HepG2 (cell line): Measurements from ENCODE around the gene TMX2. TPM values are rescaled to one million over a fixed set of nuclear protein-coding genes. Genes with fewer than 3 reads are reported as not detected.

Experiments
- AHDC1 ChIP-seq: sonication (generic); formaldehyde crosslinking; IDR thresholded peaks from 2 replicates; pipeline ENCODE4 v1.5.1; 2020; ENCODE audit warnings: mild to moderate bottlenecking, missing genetic modification reagents, borderline replicate concordance
- CAMTA2 ChIP-seq: sonication (generic); formaldehyde crosslinking; IDR thresholded peaks from 2 replicates; pipeline ENCODE4 v1.4.0; 2020; ENCODE audit warnings: mild to moderate bottlenecking, missing genetic modification reagents, borderline replicate concordance
- EED ChIP-seq: sonication (generic); formaldehyde crosslinking; IDR thresholded peaks from 2 replicates; pipeline ENCODE4 v1.5.0; 2020; ENCODE audit warnings: mild to moderate bottlenecking, missing genetic modification reagents
- FOXK1 ChIP-seq: sonication (generic); formaldehyde crosslinking; IDR thresholded peaks from 2 replicates; pipeline ENCODE4 v1.4.0; 2020; ENCODE audit warnings: low read depth, missing genetic modification reagents, borderline replicate concordance
- JDP2 ChIP-seq: sonication (generic); formaldehyde crosslinking; IDR thresholded peaks from 2 replicates; pipeline ENCODE4 v1.8.1; 2022; ENCODE audit warnings: missing genetic modification reagents, borderline replicate concordance
- MLLT10 ChIP-seq: sonication (generic); formaldehyde crosslinking; IDR thresholded peaks from 2 replicates; pipeline ENCODE4 v1.4.0; 2020; ENCODE audit warnings: missing genetic modification reagents
- NFIC ChIP-seq: IDR thresholded peaks from 2 replicates; pipeline ENCODE4 v1.6.1; 2012; ENCODE audit warnings: mild to moderate bottlenecking, low read length, inconsistent platforms
- NONO ChIP-seq, 2 experiments: fragments of 450-650 bp in 1 of 2; sonication (generic) in 1 of 2; formaldehyde crosslinking in 1 of 2; IDR thresholded peaks in 1 of 2; conservative IDR thresholded peaks in 1 of 2; 2 replicates each; pipeline versions ENCODE4 v1.6.1 to v1.8.0; 2017 to 2022; ENCODE audit warnings: mild to moderate bottlenecking in 1 of 2, missing genetic modification reagents in 1 of 2, moderate library complexity in 1 of 2
- PCBP1 ChIP-seq: fragments of 200-400 bp; formaldehyde crosslinking; IDR thresholded peaks from 2 replicates; pipeline ENCODE4 v1.6.1; 2017; ENCODE audit warnings: mild to moderate bottlenecking, low read depth, low read length, borderline replicate concordance
- RERE ChIP-seq: IDR thresholded peaks from 2 replicates; pipeline ENCODE4 v1.6.1; 2016; ENCODE audit warnings: low read depth, missing genetic modification reagents, missing compliant biosample characterization
- SNAI1 ChIP-seq: sonication (generic); formaldehyde crosslinking; IDR thresholded peaks from 2 replicates; pipeline ENCODE4 v1.5.0; 2020; ENCODE audit warnings: mild to moderate bottlenecking, missing genetic modification reagents, borderline replicate concordance
- TBL1XR1 ChIP-seq: fragments of 150-350 bp; IDR thresholded peaks from 2 replicates; pipeline ENCODE4 v1.6.1; 2014; ENCODE audit warnings: borderline replicate concordance, low read length; ENCODE audit not compliant: partially characterized antibody
- ZNF234 ChIP-seq: sonication (generic); formaldehyde crosslinking; conservative IDR thresholded peaks from 2 replicates; pipeline ENCODE4 v1.5.1; 2020; ENCODE audit warnings: mild to moderate bottlenecking, missing genetic modification reagents
- ZNF446 ChIP-seq: sonication (generic); formaldehyde crosslinking; IDR thresholded peaks from 2 replicates; pipeline ENCODE4 v1.5.0; 2020; ENCODE audit warnings: mild to moderate bottlenecking, missing genetic modification reagents
- ZNF777 ChIP-seq: sonication (generic); formaldehyde crosslinking; IDR thresholded peaks from 2 replicates; pipeline ENCODE4 v1.4.0; 2020; ENCODE audit warnings: missing genetic modification reagents
- ZNF83 ChIP-seq: sonication (generic); formaldehyde crosslinking; IDR thresholded peaks from 2 replicates; pipeline ENCODE4 v1.4.0; 2020; ENCODE audit warnings: missing genetic modification reagents, mild to moderate bottlenecking, borderline replicate concordance
- ZSCAN20 ChIP-seq: sonication (generic); formaldehyde crosslinking; IDR thresholded peaks from 2 replicates; pipeline ENCODE4 v1.4.0; 2020; ENCODE audit warnings: missing genetic modification reagents, mild to moderate bottlenecking, borderline replicate concordance
- polyA plus RNA-seq, 8 experiments: library from polyadenylated mRNA; depleted of rRNA in 3 of 8; stranded (reverse) in 7 of 8; unstranded in 1 of 8; fragments of >200 nt; fragmentation: Illumina TruSeq in 4 of 8; extraction: Trizol in 4 of 8; gene quantifications; 2 replicates each; pipeline versions ENCODE4 v1.2.1 to v1.2.3, GENCODE V29; 2011 to 2016; ENCODE audit warnings: low read depth in 4 of 8, missing spikeins in 1 of 8, mixed read lengths in 1 of 8; ENCODE audit not compliant: insufficient read depth in 1 of 8
- total RNA-seq, 5 experiments: library from RNA; depleted of rRNA; stranded (reverse); fragments of >200 nt; fragmentation: Illumina TruSeq; extraction: Trizol; gene quantifications; 2 replicates each; pipeline ENCODE4 v1.2.3, GENCODE V29; 2016; ENCODE audit warnings: low read depth in 1 of 5

TMX2 gene
- total and polyA plus RNA-seq, 2 of the 13 experiments (the other 11 are each of a cell fraction or from before 2014, with no cell fraction given) = 84.5 to 129 TPM

GRCh38 chr11:57761301-57762234 is 49.2 kb downstream of the TMX2 start, which contains the start of gene CTNND1 (continued):
- no peak for TF ChIP-seq PCBP1
- TF ChIP-seq RERE (CRISPR knock-in tag) = no peak
- TF ChIP-seq FOXK1 (CRISPR knock-in tag) = peak; percentile 31; the same call in 1 of the 2 replicates
- TF ChIP-seq ZNF234 (CRISPR knock-in tag) = no peak
- no peak; the same call in 1 of the 2 replicates for TF ChIP-seq NFIC
- TF ChIP-seq SNAI1 (CRISPR knock-in tag) = no peak
- TF ChIP-seq ZSCAN20 (CRISPR knock-in tag) = no peak
- no peak for TF ChIP-seq EED (CRISPR knock-in tag)
- no peak for TF ChIP-seq TBL1XR1
- no peak for TF ChIP-seq AHDC1 (CRISPR knock-in tag)
- TF ChIP-seq NONO (IDR thresholded peaks at IDR 0.05) = no peak
- TF ChIP-seq NONO (CRISPR knock-in tag; conservative IDR thresholded peaks at IDR 0.05) = no peak; the same call in 1 of the 2 replicates
- TF ChIP-seq ZNF777 (CRISPR knock-in tag) = no peak
- TF ChIP-seq MLLT10 (CRISPR knock-in tag) = no peak; the same call in 1 of the 2 replicates
- no peak for TF ChIP-seq JDP2 (CRISPR knock-in tag)
- no peak for TF ChIP-seq ZNF83 (CRISPR knock-in tag)
- TF ChIP-seq CAMTA2 (CRISPR knock-in tag) = no peak
- no peak for TF ChIP-seq ZNF446 (CRISPR knock-in tag)
